ENCODE results near the gene RIOX2.
A peak's percentile ranks its signal among the peaks of the same experiment; 100 is the strongest.

Gene RIOX2

DNA sequence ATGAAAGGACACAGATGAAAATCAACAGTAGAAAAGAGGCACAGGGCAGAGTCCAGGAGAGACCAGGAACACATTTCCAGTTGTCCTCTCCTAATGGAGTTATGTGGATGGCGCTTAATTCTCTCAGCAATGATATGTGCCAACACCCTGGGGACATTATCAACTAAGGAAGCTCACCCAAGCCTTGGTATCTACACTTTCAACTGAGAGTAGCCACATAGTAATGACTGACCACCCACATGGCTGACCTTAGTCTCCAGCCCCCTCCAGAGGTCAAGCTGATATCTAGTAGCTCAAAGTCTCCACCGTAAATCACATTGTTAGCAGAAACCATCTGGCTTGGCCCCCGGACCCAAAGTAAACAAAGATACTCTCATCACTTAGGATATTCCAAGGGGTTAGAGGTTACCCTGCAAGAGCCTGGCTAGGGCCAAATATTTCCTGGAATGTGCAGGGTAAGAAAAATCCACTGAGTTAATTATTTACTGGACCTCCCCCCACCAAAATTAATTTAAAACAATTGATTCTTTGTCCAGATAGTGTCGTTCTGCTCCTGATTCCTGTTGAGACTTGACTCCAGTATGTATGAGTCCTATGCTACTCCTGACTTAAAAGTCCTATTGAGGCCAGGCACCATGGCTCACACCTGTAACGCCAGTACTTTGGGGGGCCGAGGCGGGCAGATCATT, 38.1 kb upstream of the RIOX2 start:
- no peak for TF ChIP-seq CTCF (IDR thresholded peaks at IDR 0.05; ENCODE audit: low read depth, low read length, missing control alignments)
- DNase-seq (ENCODE audit: low read depth): no peak
- H3K4me3 ChIP-seq (ENCODE audit: low read depth, low read length): no peak overlapping the region

GRCh38 chr3:98008855-98009254, 36.6 kb upstream of the RIOX2 start:
- peak; percentile 54 for DNase-seq (ENCODE audit: low read depth)
- H3K4me3 ChIP-seq (ENCODE audit: low read depth, low read length): no peak overlapping the region
- TF ChIP-seq CTCF (IDR thresholded peaks at IDR 0.05; ENCODE audit: low read depth, low read length, missing control alignments): no peak

DNA sequence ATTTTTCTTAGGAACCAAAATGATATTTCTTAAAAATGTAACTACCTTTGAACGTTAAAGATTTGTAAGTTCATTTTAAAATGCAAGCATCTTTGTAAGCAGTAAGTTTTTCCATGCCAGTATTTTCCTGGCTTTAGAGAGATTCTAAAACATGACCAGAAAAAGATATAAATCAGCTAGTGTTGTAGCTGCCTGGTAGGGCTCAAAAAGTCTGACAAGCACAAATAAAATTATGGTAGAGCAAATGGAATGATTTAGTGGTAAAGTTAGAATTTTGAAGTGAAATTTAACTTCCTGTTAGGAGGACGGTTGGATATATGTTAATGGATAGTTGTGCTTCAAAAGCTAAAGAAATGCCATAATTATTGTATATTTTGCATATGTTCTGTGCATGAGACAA, 33.2 kb upstream of the RIOX2 start:
- DNase-seq (ENCODE audit: low read depth): no peak
- H3K4me3 ChIP-seq (ENCODE audit: low read depth, low read length): no peak overlapping the region
- TF ChIP-seq CTCF (IDR thresholded peaks at IDR 0.05; ENCODE audit: low read depth, low read length, missing control alignments): no peak

DNA sequence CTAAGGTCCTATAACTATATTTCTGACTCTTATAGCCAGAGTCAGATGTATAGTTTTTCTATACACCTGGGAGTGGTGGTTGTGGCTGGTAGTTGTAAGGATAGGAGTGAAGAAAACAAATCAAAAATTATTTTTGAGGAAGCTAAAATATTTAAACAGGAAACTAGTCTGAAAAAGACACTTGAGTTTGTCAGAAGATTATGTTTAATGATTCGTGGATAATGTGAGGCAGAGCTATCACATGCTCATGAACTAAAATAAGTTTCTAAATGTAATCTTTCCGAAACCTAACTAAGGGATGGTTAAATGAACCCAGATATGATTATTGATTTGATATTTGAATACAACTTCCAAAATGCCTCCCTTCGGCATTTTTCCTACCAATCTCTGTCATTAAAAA, 32.5 kb upstream of the RIOX2 start:
- DNase-seq (ENCODE audit: low read depth): no peak
- no peak for TF ChIP-seq CTCF (IDR thresholded peaks at IDR 0.05; ENCODE audit: low read depth, low read length, missing control alignments)
- H3K4me3 ChIP-seq (ENCODE audit: low read depth, low read length): no peak overlapping the region

GRCh38 chr3:98003306-98003969, 31.2 kb upstream of the RIOX2 start:
- TF ChIP-seq CTCF (IDR thresholded peaks at IDR 0.05; ENCODE audit: low read depth, low read length, missing control alignments): no peak
- peak; percentile 35 for DNase-seq (ENCODE audit: low read depth)
- no peak overlapping the region for H3K4me3 ChIP-seq (ENCODE audit: low read depth, low read length)

- no peak overlapping the region for H3K4me3 ChIP-seq (ENCODE audit: low read depth, low read length)
- no peak for TF ChIP-seq CTCF (IDR thresholded peaks at IDR 0.05; ENCODE audit: low read depth, low read length, missing control alignments)
- no peak for DNase-seq (ENCODE audit: low read depth)
These were observed 30.5 kb upstream of the RIOX2 start for GRCh38 chr3:98002717-98003116.

DNA sequence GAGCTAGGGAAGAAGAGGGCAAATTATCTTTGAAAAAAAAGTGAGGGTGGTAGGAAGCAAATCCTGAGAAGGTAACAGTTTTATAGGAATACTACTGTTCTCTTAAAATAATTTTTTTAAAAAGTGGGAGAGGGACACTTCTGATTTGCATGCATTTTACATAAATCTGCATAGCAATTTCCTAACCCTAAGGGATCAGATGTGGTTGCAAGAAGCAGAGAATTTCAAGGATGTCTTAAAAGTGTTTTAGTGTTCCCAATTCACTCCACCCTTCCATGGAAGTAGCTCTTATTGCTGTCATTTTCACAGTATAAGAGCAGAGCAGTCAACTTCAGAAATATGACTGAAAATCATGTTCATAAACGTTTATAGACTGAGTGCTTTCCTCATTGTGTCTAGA, 27.8 kb upstream of the RIOX2 start:
- no peak for TF ChIP-seq CTCF (IDR thresholded peaks at IDR 0.05; ENCODE audit: low read depth, low read length, missing control alignments)
- DNase-seq (ENCODE audit: low read depth): no peak
- no peak overlapping the region for H3K4me3 ChIP-seq (ENCODE audit: low read depth, low read length)
